ENCODE measurements around the gene MSRB3.

DNA sequence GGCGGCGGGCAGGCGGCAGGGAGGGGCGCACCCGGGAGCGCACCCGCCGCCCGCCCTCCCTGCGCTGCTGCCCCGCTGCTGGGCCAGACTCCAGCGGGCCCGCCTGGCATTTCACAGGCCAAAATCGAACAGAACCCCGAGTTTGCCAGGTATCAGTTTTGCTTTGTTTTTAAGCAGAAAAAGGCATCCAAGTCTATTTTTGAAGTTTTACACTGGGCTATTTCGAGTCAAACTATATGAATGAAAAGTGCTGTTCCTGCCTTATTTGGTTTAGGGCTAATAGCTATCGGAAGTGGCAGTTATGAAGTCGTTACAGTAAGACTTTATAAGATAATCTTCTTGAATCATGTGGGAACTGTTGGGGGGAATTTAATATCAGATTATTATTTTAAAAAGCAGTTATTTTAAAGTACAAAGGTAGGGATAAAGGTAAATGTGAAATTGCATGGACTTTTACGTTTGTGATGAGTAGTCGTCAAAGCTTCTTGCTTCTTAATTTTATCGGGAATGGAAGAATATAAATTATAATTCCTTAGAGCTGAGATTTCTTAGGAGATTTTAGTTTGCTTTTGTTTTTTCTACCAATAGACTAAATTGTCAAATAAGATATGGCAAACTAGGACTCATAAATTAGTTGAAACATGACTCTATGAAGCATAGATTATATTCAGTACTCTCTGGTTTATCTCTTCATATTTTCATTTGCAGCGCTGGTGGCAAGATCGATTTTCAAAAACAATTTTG lies 1.1 kb downstream of the MSRB3 start:
- TF ChIP-seq, protein P1, sequence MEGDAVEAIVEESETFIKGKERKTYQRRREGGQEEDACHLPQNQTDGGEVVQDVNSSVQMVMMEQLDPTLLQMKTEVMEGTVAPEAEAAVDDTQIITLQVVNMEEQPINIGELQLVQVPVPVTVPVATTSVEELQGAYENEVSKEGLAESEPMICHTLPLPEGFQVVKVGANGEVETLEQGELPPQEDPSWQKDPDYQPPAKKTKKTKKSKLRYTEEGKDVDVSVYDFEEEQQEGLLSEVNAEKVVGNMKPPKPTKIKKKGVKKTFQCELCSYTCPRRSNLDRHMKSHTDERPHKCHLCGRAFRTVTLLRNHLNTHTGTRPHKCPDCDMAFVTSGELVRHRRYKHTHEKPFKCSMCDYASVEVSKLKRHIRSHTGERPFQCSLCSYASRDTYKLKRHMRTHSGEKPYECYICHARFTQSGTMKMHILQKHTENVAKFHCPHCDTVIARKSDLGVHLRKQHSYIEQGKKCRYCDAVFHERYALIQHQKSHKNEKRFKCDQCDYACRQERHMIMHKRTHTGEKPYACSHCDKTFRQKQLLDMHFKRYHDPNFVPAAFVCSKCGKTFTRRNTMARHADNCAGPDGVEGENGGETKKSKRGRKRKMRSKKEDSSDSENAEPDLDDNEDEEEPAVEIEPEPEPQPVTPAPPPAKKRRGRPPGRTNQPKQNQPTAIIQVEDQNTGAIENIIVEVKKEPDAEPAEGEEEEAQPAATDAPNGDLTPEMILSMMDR (IDR thresholded peaks at IDR 0.05): no peak
- TF ChIP-seq POLR2A (IDR thresholded peaks at IDR 0.05): no peak
